GM20431 (cell line): ENCODE data around the gene KRTAP3-1.
"Not testable (repeated sequence)": the region's sequence is repeated elsewhere in the genome, so short reads cannot be mapped to it uniquely, and the experiment has no call there.

Source experiments
- in situ Hi-C: fragments of 300-500 bp; cut with MseI, MboI; formaldehyde crosslinking; loops from one replicate; pipeline ENCODE4 v1.15.0; 2020; ENCODE audit warnings: low sequenced_read_pairs; ENCODE audit not compliant: unreplicated experiment

Gene KRTAP3-1

DNA sequence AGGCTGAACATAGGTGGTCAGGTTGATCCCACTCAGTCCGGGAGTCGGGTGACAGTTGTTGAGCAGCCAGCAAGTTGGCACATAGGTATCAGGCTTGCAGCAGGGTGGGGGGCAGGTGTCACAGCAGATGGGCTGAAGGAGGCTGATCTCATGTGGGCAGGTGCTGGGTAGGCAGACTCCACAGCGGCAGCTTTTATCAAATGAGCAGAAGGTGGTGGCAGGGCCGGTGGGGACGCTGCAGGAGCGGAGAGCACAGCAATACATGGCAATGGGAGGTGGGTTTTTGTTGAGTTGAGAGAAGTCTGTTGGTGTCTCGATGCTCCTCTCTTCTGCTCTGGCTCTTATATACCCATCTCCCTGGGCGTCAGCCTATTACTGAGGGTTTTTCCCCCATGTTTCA lies at the start of gene KRTAP3-1:
KRTAP3-1 (minus strand) TSS at position 318 of the 400 bp plus-strand sequence; CDS start at position 264, 54 bp downstream.
- in situ Hi-C loops: no loop called here

- in situ Hi-C loops: no loop called here
Measured at GRCh38 chr17:41057547-41057946, 48.6 kb upstream of the KRTAP3-1 start.

GRCh38 chr17:41055130-41055529 lies 46.2 kb upstream of the KRTAP3-1 start, which contains the start of gene KRTAP2-2:
Gene KRTAP2-2, minus strand, starts transcription at chr17:41055230. Its CDS starts 19 bp downstream, at chr17:41055211.
- in situ Hi-C loops: not testable (repeated sequence)

DNA sequence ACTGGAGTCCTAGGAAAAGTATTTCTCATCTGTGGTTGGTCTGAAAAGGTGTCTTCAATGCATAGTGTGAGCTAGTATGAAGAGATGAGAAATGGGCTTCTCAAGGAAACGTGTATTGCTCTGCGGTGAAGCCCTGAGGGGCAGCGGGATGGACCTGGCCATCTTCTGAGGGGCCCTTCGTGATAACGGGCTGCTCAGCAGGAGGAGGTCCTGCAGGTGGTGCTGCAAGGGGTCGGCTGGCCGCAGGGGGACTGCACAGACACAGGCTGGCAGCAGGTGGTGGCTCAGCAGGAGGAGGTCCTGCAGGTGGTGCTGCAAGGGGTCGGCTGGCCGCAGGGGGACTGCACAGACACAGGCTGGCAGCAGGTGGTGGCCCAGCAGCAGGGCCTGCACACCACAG lies 45.6 kb upstream of the KRTAP3-1 start:
- in situ Hi-C loops: not testable (repeated sequence)

DNA sequence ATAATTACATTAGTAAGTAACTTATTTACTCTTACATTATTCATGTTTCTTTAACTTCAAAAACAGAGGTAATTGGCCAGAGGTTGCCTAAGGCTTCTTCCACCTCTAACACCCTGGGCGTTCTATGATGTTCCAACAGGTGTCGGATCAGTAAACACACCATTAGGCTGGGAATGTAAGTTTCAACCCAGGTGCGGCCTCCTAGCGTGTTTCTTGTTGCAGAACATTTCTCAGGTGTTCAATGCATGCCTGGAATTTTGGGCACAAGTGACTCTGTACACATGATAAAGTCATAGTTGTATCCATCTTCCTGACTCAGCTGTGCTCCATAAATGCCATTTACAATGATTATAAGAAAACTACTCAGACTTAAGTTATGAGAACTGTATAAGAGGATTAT lies 45.1 kb upstream of the KRTAP3-1 start:
- in situ Hi-C loops: no loop called here

- in situ Hi-C loops: no loop called here
Measured at GRCh38 chr17:41052566-41052965, 43.6 kb upstream of the KRTAP3-1 start.

- in situ Hi-C loops: no loop called here
Measured at GRCh38 chr17:41049110-41049509, 40.2 kb upstream of the KRTAP3-1 start.

DNA sequence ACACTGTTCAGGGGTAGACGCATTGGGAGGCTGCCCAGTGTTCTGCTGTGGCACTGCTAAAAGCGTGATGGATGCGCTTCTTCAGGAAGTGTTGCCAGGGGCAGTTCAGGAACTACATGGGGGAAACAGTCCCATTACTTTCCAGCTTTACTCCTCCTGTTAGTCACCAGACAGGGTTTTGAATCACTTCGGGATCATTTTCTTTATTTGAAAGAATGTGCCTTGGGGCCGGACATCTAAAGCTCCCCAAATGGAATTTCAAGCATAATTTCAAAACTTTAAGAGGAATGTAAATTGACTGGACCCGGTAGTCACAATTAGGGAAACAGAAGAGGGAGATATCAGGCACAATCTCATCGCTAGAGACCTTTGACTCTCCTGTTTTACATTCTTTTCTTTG lies 39.5 kb upstream of the KRTAP3-1 start:
- in situ Hi-C loops: no loop called here

- in situ Hi-C loops: not testable (repeated sequence)
Measured at GRCh38 chr17:41046735-41047465, 38.0 kb upstream of the KRTAP3-1 start, which contains the start of gene KRTAP2-1. Gene KRTAP2-1, minus strand, starts transcription at chr17:41047316. Its CDS starts 49 bp downstream, at chr17:41047267.

GRCh38 chr17:41042953-41043352 lies 34.0 kb upstream of the KRTAP3-1 start:
- in situ Hi-C loops: no loop called here

GRCh38 chr17:41040783-41041571 lies 32.0 kb upstream of the KRTAP3-1 start, which contains the start of gene KRTAP1-1:
Gene KRTAP1-1, minus strand, starts transcription at chr17:41041450. Its CDS starts 53 bp downstream, at chr17:41041397.
- in situ Hi-C loops: not testable (repeated sequence)

- in situ Hi-C loops: no loop called here
Measured at GRCh38 chr17:41037853-41038350, 29.0 kb upstream of the KRTAP3-1 start.

- in situ Hi-C loops: not testable (repeated sequence)
Measured at GRCh38 chr17:41034346-41034935, 25.5 kb upstream of the KRTAP3-1 start, which contains the start of gene KRTAP1-3. Gene KRTAP1-3, minus strand, starts transcription at chr17:41034874. Its CDS starts 53 bp downstream, at chr17:41034821.

GRCh38 chr17:41029633-41030245 lies 20.8 kb upstream of the KRTAP3-1 start, which contains the start of gene KRTAP1-4:
Gene KRTAP1-4, minus strand, starts transcription at chr17:41030195. Its CDS starts 117 bp downstream, at chr17:41030078.
- in situ Hi-C loops: no loop called here

- in situ Hi-C loops: no loop called here
Measured at GRCh38 chr17:41026715-41027471, 18.0 kb upstream of the KRTAP3-1 start, which contains the start of gene KRTAP1-5. Gene KRTAP1-5, minus strand, starts transcription at chr17:41027208. Its CDS starts 53 bp downstream, at chr17:41027155.

DNA sequence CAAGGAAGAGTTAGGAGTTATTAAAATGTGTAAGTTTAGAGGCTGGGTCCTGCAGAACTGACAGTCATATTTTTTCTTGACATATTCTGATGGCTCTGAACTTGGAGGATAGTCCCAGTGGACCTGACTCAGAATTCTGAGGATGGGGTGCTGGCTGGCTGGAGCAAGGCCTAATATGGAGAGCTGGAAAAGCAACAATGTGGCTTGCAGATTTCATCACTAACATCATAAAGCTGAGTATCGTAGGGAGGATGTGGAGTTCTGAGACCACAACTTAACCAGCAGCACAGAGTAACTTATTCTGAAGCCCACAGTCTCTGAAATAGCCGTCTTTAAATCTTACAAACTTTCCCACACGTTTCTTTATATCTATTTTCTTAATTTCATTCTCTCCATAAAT lies 15.8 kb upstream of the KRTAP3-1 start:
- in situ Hi-C loops: no loop called here

GRCh38 chr17:41020336-41020735 lies 11.4 kb upstream of the KRTAP3-1 start:
- in situ Hi-C loops: no loop called here

DNA sequence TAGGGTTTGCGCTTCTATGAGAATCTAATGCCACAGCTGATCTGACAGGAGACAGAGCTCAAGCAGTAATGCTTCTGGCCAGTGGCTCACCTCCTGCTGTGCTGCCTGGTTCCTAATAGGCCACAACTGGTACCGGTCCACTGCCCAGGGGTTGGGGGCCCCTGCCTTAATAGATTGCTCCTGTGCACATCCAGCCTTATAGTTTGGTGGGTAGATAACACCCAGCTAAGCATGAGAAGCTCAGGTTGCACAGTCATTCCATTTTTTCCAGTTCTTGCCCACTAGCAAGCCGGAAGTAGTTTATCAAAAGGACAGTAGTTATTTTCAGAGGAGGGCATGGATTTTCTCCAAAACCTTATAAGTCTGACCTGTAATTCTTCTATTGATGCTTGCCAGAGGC lies 10.5 kb upstream of the KRTAP3-1 start:
- in situ Hi-C loops: no loop called here

DNA sequence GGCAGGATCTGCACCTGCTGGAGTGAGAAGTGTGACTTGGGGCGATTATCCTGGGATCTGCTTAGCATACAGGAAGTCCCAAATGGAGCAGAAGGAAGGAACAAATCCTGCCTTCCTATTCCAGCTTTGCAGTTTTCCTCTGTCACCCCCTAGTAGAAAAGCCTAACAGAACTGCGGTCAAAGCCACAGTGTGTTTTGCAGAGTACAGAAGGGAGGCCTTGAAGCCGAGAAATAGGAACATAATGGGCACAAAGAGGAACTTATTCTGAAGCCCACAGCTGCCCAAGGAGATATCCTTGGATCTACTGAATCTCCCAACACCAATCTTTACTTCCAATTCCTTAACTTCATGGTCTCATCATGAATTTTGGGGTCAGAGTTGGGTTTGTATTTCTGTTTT lies 9.6 kb upstream of the KRTAP3-1 start:
- in situ Hi-C loops: no loop called here
